HepG2 (cell line): ENCODE data around the gene DAD1. TPM values are rescaled to one million over a fixed set of nuclear protein-coding genes. Genes with fewer than 3 reads are reported as not detected.
"Not testable (repeated sequence)": the region's sequence is repeated elsewhere in the genome, so short reads cannot be mapped to it uniquely, and the experiment has no call there.

Experiments used
- ARID4A ChIP-seq: sonication (generic); formaldehyde crosslinking; IDR thresholded peaks from 2 replicates; pipeline ENCODE4 v1.5.0; 2020; ENCODE audit warnings: mild to moderate bottlenecking, missing genetic modification reagents, borderline replicate concordance
- FOXK1 ChIP-seq: sonication (generic); formaldehyde crosslinking; IDR thresholded peaks from 2 replicates; pipeline ENCODE4 v1.4.0; 2020; ENCODE audit warnings: low read depth, missing genetic modification reagents, borderline replicate concordance
- GFI1 ChIP-seq: sonication (generic); formaldehyde crosslinking; IDR thresholded peaks from 2 replicates; pipeline ENCODE4 v1.5.0; 2020; ENCODE audit warnings: missing genetic modification reagents, mild to moderate bottlenecking, borderline replicate concordance
- KLF9 ChIP-seq: IDR thresholded peaks from 2 replicates; pipeline ENCODE4 v1.6.1; 2016; ENCODE audit warnings: low read depth
- MEF2D ChIP-seq: sonication (generic); formaldehyde crosslinking; IDR thresholded peaks from 2 replicates; pipeline ENCODE4 v1.5.1; 2020; ENCODE audit warnings: mild to moderate bottlenecking, missing genetic modification reagents
- NR2F6 ChIP-seq, 2 experiments: IDR thresholded peaks; 2 replicates each; pipeline ENCODE4 v1.6.1; 2016; ENCODE audit warnings: antibody characterized with exemption in 1 of 2, mild to moderate bottlenecking in 1 of 2
- SAP130 ChIP-seq: IDR thresholded peaks from 2 replicates; pipeline ENCODE4 v1.6.1; 2016; ENCODE audit warnings: low read depth
- TIGD3 ChIP-seq: sonication (generic); formaldehyde crosslinking; IDR thresholded peaks from 2 replicates; pipeline ENCODE4 v1.5.1; 2020; ENCODE audit warnings: mild to moderate bottlenecking, missing genetic modification reagents, borderline replicate concordance
- ZNF362 ChIP-seq: sonication (generic); formaldehyde crosslinking; IDR thresholded peaks from 2 replicates; pipeline ENCODE4 v1.4.0; 2020; ENCODE audit warnings: missing genetic modification reagents, mild to moderate bottlenecking, borderline replicate concordance
- ZNF563 ChIP-seq: sonication (generic); formaldehyde crosslinking; IDR thresholded peaks from 2 replicates; pipeline ENCODE4 v1.8.0; 2022; ENCODE audit warnings: mild to moderate bottlenecking, moderate library complexity, missing genetic modification reagents
- polyA plus RNA-seq, 8 experiments: library from polyadenylated mRNA; depleted of rRNA in 3 of 8; stranded (reverse) in 7 of 8; unstranded in 1 of 8; fragments of >200 nt; fragmentation: Illumina TruSeq in 4 of 8; extraction: Trizol in 4 of 8; gene quantifications; 2 replicates each; pipeline versions ENCODE4 v1.2.1 to v1.2.3, GENCODE V29; 2011 to 2016; ENCODE audit warnings: low read depth in 4 of 8, missing spikeins in 1 of 8, mixed read lengths in 1 of 8; ENCODE audit not compliant: insufficient read depth in 1 of 8
- total RNA-seq, 5 experiments: library from RNA; depleted of rRNA; stranded (reverse); fragments of >200 nt; fragmentation: Illumina TruSeq; extraction: Trizol; gene quantifications; 2 replicates each; pipeline ENCODE4 v1.2.3, GENCODE V29; 2016; ENCODE audit warnings: low read depth in 1 of 5
- TF ChIP-seq, protein P1 (sequence below): sonication (generic); formaldehyde crosslinking; IDR thresholded peaks from 2 replicates; pipeline ENCODE4 v1.5.1; 2020; ENCODE audit warnings: missing genetic modification reagents, mild to moderate bottlenecking, borderline replicate concordance
- TF ChIP-seq, protein P2 (sequence below): sonication (generic); formaldehyde crosslinking; IDR thresholded peaks from 2 replicates; pipeline ENCODE4 v1.8.1; 2023; ENCODE audit warnings: missing genetic modification reagents, mild to moderate bottlenecking, borderline replicate concordance
- TF ChIP-seq, protein P3 (sequence below): sonication (generic); formaldehyde crosslinking; IDR thresholded peaks from 2 replicates; pipeline ENCODE4 v1.8.0; 2022; ENCODE audit warnings: mild to moderate bottlenecking, missing genetic modification reagents; ENCODE audit not compliant: insufficient replicate concordance
- TF ChIP-seq, protein P4 (sequence below): sonication (generic); formaldehyde crosslinking; IDR thresholded peaks from 2 replicates; pipeline ENCODE4 v1.4.0; 2020; ENCODE audit warnings: low read depth, mild to moderate bottlenecking, missing genetic modification reagents

DAD1 gene
- total and polyA plus RNA-seq, 2 of the 13 experiments (the other 11 are each of a cell fraction or from before 2014, with no cell fraction given): 558 to 626 TPM

- TF ChIP-seq, protein P1, sequence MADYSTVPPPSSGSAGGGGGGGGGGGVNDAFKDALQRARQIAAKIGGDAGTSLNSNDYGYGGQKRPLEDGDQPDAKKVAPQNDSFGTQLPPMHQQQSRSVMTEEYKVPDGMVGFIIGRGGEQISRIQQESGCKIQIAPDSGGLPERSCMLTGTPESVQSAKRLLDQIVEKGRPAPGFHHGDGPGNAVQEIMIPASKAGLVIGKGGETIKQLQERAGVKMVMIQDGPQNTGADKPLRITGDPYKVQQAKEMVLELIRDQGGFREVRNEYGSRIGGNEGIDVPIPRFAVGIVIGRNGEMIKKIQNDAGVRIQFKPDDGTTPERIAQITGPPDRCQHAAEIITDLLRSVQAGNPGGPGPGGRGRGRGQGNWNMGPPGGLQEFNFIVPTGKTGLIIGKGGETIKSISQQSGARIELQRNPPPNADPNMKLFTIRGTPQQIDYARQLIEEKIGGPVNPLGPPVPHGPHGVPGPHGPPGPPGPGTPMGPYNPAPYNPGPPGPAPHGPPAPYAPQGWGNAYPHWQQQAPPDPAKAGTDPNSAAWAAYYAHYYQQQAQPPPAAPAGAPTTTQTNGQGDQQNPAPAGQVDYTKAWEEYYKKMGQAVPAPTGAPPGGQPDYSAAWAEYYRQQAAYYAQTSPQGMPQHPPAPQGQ: 0 out of 2 replicates have a peak, but pooled peaks have one; percentile 25
- 0 out of 2 replicates have a peak, but pooled peaks have one; percentile 32 for TF ChIP-seq ZNF563 (CRISPR knock-in tag)
- TF ChIP-seq NR2F6 (IDR thresholded peaks at IDR 0.05): not testable (repeated sequence)
- TF ChIP-seq NR2F6 (CRISPR knock-in tag; IDR thresholded peaks at IDR 0.05): 0 out of 2 replicates have a peak, but pooled peaks have one; percentile 6
- TF ChIP-seq GFI1 (CRISPR knock-in tag): 0 out of 2 replicates have a peak, but pooled peaks have one; percentile 20
- TF ChIP-seq, protein P2, sequence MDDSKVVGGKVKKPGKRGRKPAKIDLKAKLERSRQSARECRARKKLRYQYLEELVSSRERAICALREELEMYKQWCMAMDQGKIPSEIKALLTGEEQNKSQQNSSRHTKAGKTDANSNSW (CRISPR knock-in tag): 0 out of 2 replicates have a peak, but pooled peaks have one; percentile 20
- TF ChIP-seq TIGD3: peak; percentile 54; the same call in 1 of the 2 replicates
- 0 out of 2 replicates have a peak, but pooled peaks have one; percentile 9 for TF ChIP-seq MEF2D (CRISPR knock-in tag)
- 0 out of 2 replicates have a peak, but pooled peaks have one; percentile 26 for TF ChIP-seq ARID4A (CRISPR knock-in tag)
- TF ChIP-seq FOXK1 (CRISPR knock-in tag): 0 out of 2 replicates have a peak, but pooled peaks have one; percentile 28
- TF ChIP-seq, protein P3, sequence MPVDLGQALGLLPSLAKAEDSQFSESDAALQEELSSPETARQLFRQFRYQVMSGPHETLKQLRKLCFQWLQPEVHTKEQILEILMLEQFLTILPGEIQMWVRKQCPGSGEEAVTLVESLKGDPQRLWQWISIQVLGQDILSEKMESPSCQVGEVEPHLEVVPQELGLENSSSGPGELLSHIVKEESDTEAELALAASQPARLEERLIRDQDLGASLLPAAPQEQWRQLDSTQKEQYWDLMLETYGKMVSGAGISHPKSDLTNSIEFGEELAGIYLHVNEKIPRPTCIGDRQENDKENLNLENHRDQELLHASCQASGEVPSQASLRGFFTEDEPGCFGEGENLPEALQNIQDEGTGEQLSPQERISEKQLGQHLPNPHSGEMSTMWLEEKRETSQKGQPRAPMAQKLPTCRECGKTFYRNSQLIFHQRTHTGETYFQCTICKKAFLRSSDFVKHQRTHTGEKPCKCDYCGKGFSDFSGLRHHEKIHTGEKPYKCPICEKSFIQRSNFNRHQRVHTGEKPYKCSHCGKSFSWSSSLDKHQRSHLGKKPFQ: peak; percentile 76
- TF ChIP-seq, protein P4, sequence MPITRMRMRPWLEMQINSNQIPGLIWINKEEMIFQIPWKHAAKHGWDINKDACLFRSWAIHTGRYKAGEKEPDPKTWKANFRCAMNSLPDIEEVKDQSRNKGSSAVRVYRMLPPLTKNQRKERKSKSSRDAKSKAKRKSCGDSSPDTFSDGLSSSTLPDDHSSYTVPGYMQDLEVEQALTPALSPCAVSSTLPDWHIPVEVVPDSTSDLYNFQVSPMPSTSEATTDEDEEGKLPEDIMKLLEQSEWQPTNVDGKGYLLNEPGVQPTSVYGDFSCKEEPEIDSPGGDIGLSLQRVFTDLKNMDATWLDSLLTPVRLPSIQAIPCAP (CRISPR knock-in tag): 0 out of 2 replicates have a peak, but pooled peaks have one; percentile 40
- peak; percentile 31; the same call in 1 of the 2 replicates for TF ChIP-seq SAP130 (CRISPR knock-in tag)
- TF ChIP-seq ZNF362: 0 out of 2 replicates have a peak, but pooled peaks have one; percentile 23
- TF ChIP-seq KLF9 (CRISPR knock-in tag): 0 out of 2 replicates have a peak, but pooled peaks have one; percentile 48
Observed at GRCh38 chr14:22587677-22588422, 1.2 kb downstream of the DAD1 start (continued).
